SK-N-SH (cell line): ENCODE data around the gene BUD31. TPM values are rescaled to one million over a fixed set of nuclear protein-coding genes. Genes with fewer than 3 reads are reported as not detected.

Experiments used
- CTCF ChIA-PET: fragments of 300-600, 350-600 bp; formaldehyde crosslinking; extraction: SDS; loops from one replicate; lab custom pipeline; 2021; lab: Yijun Ruan, JAX
- POLR2A ChIA-PET: fragments of 350-600 bp; sonication (Branson Sonifier 250); formaldehyde crosslinking; extraction: SDS; loops from one replicate; lab custom pipeline; 2020; ENCODE audit warnings: antibody characterized with exemption, inconsistent platforms; lab: Yijun Ruan, JAX
- DNase-seq: peaks from one replicate; pipeline ENCODE4 v3.0.0; 2012
- H2AFZ ChIP-seq: fragments of 200-600 bp; sonication (generic); 2 replicates; pipeline ENCODE4 v1.8.1; 2016; ENCODE audit warnings: antibody characterized with exemption, mild to moderate bottlenecking, low read depth
- H3F3A ChIP-seq: fragments of 200-600 bp; sonication (generic); replicated peaks from 2 replicates; pipeline ENCODE3; 2016; ENCODE audit warnings: antibody characterized with exemption, mild to moderate bottlenecking; ENCODE audit not compliant: insufficient read depth
- H3K27ac ChIP-seq, 2 experiments: fragments of 200-500 bp in 1 of 2; fragments of 200-600 bp in 1 of 2; sonication (Bioruptor generic) in 1 of 2; sonication (generic), shearing (Covaris generic) in 1 of 2; 2 replicates each; pipeline versions ENCODE4 v1.5.1 to v1.6.1; 2014 to 2016; ENCODE audit warnings: low read depth in 2 of 2, inconsistent platforms in 1 of 2, low read length in 1 of 2, mild to moderate bottlenecking in 1 of 2, mixed read lengths in 1 of 2
- H3K27me3 ChIP-seq: fragments of 200-600 bp; sonication (generic), shearing (Covaris generic); 2 replicates; pipeline ENCODE4 v1.6.1; 2016; ENCODE audit warnings: mixed run types; ENCODE audit not compliant: insufficient read depth
- H3K36me3 ChIP-seq, 2 experiments: fragments of 200-500 bp in 1 of 2; fragments of 200-600 bp in 1 of 2; sonication (Bioruptor generic) in 1 of 2; sonication (generic) in 1 of 2; replicated peaks in 1 of 2; 2 replicates each; pipeline versions ENCODE3 to v1.5.1; 2014 to 2016; ENCODE audit warnings: low read length in 1 of 2, mild to moderate bottlenecking in 1 of 2; ENCODE audit not compliant: insufficient read depth in 2 of 2, control insufficient read depth in 1 of 2
- H3K4me1 ChIP-seq, 2 experiments: fragments of 200-500 bp in 1 of 2; fragments of 200-600 bp in 1 of 2; sonication (Bioruptor generic) in 1 of 2; sonication (generic), shearing (Covaris generic) in 1 of 2; 2 replicates each; pipeline versions ENCODE4 v1.5.1 to v1.6.1; 2014 to 2016; ENCODE audit warnings: low read depth in 1 of 2, low read length in 1 of 2, mixed run types in 1 of 2; ENCODE audit not compliant: insufficient read depth in 2 of 2, control insufficient read depth in 1 of 2
- H3K4me2 ChIP-seq: fragments of 200-600 bp; sonication (generic), shearing (Covaris generic); 2 replicates; pipeline ENCODE4 v1.6.1; 2017; ENCODE audit warnings: mixed run types
- H3K4me3 ChIP-seq, 2 experiments: fragments of 200-500 bp in 1 of 2; fragments of 200-600 bp in 1 of 2; sonication (Bioruptor generic) in 1 of 2; sonication (generic), shearing (Covaris generic) in 1 of 2; 2 replicates each; pipeline versions ENCODE4 v1.5.1 to v1.8.1; 2014 to 2016; ENCODE audit warnings: low read depth in 2 of 2, inconsistent platforms in 1 of 2, low read length in 1 of 2, mild to moderate bottlenecking in 1 of 2, mixed read lengths in 1 of 2, moderate library complexity in 1 of 2
- H3K79me2 ChIP-seq: fragments of 200-600 bp; sonication (generic); 2 replicates; pipeline ENCODE4 v1.8.1; 2017; ENCODE audit warnings: mild to moderate bottlenecking; ENCODE audit not compliant: insufficient read depth
- H3K9ac ChIP-seq: fragments of 200-600 bp; sonication (generic); 2 replicates; pipeline ENCODE4 v1.6.1; 2017; ENCODE audit warnings: mixed run types
- H3K9me2 ChIP-seq: fragments of 200-600 bp; sonication (generic); 2 replicates; pipeline ENCODE4 v1.6.1; 2017; ENCODE audit warnings: mixed run types
- H3K9me3 ChIP-seq: fragments of 200-600 bp; sonication (generic); 2 replicates; pipeline ENCODE4 v1.6.1; 2017; ENCODE audit warnings: mixed run types, mild to moderate bottlenecking, moderate library complexity
- H4K20me1 ChIP-seq: fragments of 200-600 bp; sonication (generic); 2 replicates; pipeline ENCODE4 v1.6.1; 2017; ENCODE audit warnings: mild to moderate bottlenecking, mixed run types; ENCODE audit not compliant: insufficient read depth
- CHD2 ChIP-seq: fragments of 150-350 bp; IDR thresholded peaks from 2 replicates; pipeline ENCODE4 v1.6.1; 2018; ENCODE audit warnings: low read length; ENCODE audit not compliant: partially characterized antibody
- ELF1 ChIP-seq: IDR thresholded peaks from 2 replicates; pipeline ENCODE4 v1.4.0; 2012
- FOSL2 ChIP-seq: IDR thresholded peaks from 2 replicates; pipeline ENCODE4 v1.4.0; 2012; ENCODE audit warnings: low read depth, mild to moderate bottlenecking, moderate library complexity, borderline replicate concordance
- FOXJ3 ChIP-seq: sonication (generic); formaldehyde crosslinking; IDR thresholded peaks from 2 replicates; pipeline ENCODE4 v1.5.1; 2020; ENCODE audit warnings: mild to moderate bottlenecking, missing genetic modification reagents
- FOXM1 ChIP-seq: IDR thresholded peaks from 2 replicates; pipeline ENCODE4 v1.4.0; 2012; ENCODE audit warnings: low read depth, mild to moderate bottlenecking
- GABPA ChIP-seq: IDR thresholded peaks from 2 replicates; pipeline ENCODE4 v1.4.0; 2012; ENCODE audit warnings: low read depth, mild to moderate bottlenecking
- JUND ChIP-seq: IDR thresholded peaks from 2 replicates; pipeline ENCODE4 v1.4.0; 2012
- MAX ChIP-seq: IDR thresholded peaks from 2 replicates; pipeline ENCODE4 v1.4.0; 2012; ENCODE audit warnings: low read depth
- MEF2A ChIP-seq: IDR thresholded peaks from 2 replicates; pipeline ENCODE4 v1.4.0; 2012; ENCODE audit warnings: low read depth, borderline replicate concordance
- MXI1 ChIP-seq: IDR thresholded peaks from 2 replicates; pipeline ENCODE4 v1.6.1; 2012; ENCODE audit warnings: mild to moderate bottlenecking, low read depth, low read length, improper control_type of control experiment
- NFIC ChIP-seq: IDR thresholded peaks from 2 replicates; pipeline ENCODE4 v1.4.0; 2012; ENCODE audit warnings: borderline replicate concordance
- NRF1 ChIP-seq: IDR thresholded peaks from 2 replicates; pipeline ENCODE4 v1.6.1; 2012; ENCODE audit warnings: low read depth, mild to moderate bottlenecking, low read length
- POLR2AphosphoS5 ChIP-seq: IDR thresholded peaks from 2 replicates; pipeline ENCODE4 v1.6.1; 2012; ENCODE audit warnings: low read depth, low read length
- REST ChIP-seq: IDR thresholded peaks from 2 replicates; pipeline ENCODE4 v1.6.1; 2012; ENCODE audit warnings: mild to moderate bottlenecking, low read depth, low read length, moderate library complexity
- SIN3A ChIP-seq: IDR thresholded peaks from 2 replicates; pipeline ENCODE4 v1.6.1; 2012; ENCODE audit warnings: low read depth, mild to moderate bottlenecking, low read length, moderate library complexity, borderline replicate concordance
- SMC3 ChIP-seq: IDR thresholded peaks from 2 replicates; pipeline ENCODE4 v1.6.1; 2012; ENCODE audit warnings: low read depth, low read length, improper control_type of control experiment
- TEAD4 ChIP-seq: IDR thresholded peaks from 2 replicates; pipeline ENCODE4 v1.4.0; 2012; ENCODE audit warnings: mild to moderate bottlenecking, borderline replicate concordance; ENCODE audit not compliant: insufficient read depth
- USF1 ChIP-seq: IDR thresholded peaks from 2 replicates; pipeline ENCODE4 v1.4.0; 2012; ENCODE audit warnings: low read depth, borderline replicate concordance
- USF2 ChIP-seq: fragments of 150-350 bp; IDR thresholded peaks from 2 replicates; pipeline ENCODE4 v1.6.1; 2017; ENCODE audit warnings: antibody characterized with exemption, low read length, low read depth, borderline replicate concordance
- YY1 ChIP-seq: IDR thresholded peaks from 2 replicates; pipeline ENCODE4 v1.4.0; 2012; ENCODE audit warnings: low read depth, mild to moderate bottlenecking
- WGBS: methylation state at CpG from one replicate; pipeline ENCODE4 v1.1.6; 2017; ENCODE audit warnings: low lambda C conversion rate; 5-methylcytosine and 5-hydroxymethylcytosine counted together
- polyA plus RNA-seq, 3 experiments: library from polyadenylated mRNA; depleted of rRNA; stranded (reverse); fragments of >200 nt; gene quantifications; 2 replicates each; pipeline ENCODE4 v1.2.3, GENCODE V29; 2012

The BUD31 gene
- polyA plus RNA-seq, 1 of the 3 experiments (the other 2 are of a cell fraction), result 162 TPM

GRCh38 chr7:99465421-99465768 is 56.6 kb downstream of the BUD31 start:
- peak overlapping the region; percentile 100 for H2AFZ ChIP-seq
- peaks cover 4% of the 10 kb centered on the region for H3F3A ChIP-seq
- H3K4me3 ChIP-seq, result peak overlapping the region; percentile 71 to 97
- no peaks in the 10 kb centered on the region for H3K9me2 ChIP-seq
- no peak for DNase-seq
- H3K36me3 ChIP-seq, result peaks cover 15 to 16% of the 10 kb centered on the region in 2 experiments
- H3K27ac ChIP-seq, result peak overlapping the region; percentile 68 to 75
- peaks cover 4 to 8% of the 10 kb centered on the region in 2 experiments; a peak in 2 of 4 replicates for H3K4me1 ChIP-seq
- CTCF ChIA-PET, result interaction anchor here (0.6 to 1.7 kb wide), 5 partner anchors 20 to 115 kb away, joined by 3 to 5 read pairs (median 3); no protein-coding TSS in a partner anchor
- no peaks in the 10 kb centered on the region for H3K27me3 ChIP-seq
- 7% methylated on average over 9 of the region's 9 CpGs for WGBS
- no peaks in the 10 kb centered on the region for H3K9me3 ChIP-seq
- TF ChIP-seq TEAD4 (no peak), FOXJ3 (CRISPR knock-in tag) (no peak), GABPA (no peak), FOXM1 (no peak), NFIC (no peak), ELF1 (no peak), SIN3A (no peak), JUND (no peak), MXI1 (no peak), USF1 (no peak)
- TF ChIP-seq, all 33 proteins: peak for 0
- Histone ChIP-seq H3K79me2 (peaks cover 62% of the 10 kb centered on the region), H3K4me2 (peak overlapping the region; percentile 95), H3K9ac (peak overlapping the region; percentile 93), H4K20me1 (peaks cover 16% of the 10 kb centered on the region)
- POLR2A ChIA-PET, result interaction anchor here (0.6 to 1.1 kb wide), 4 partner anchors 10 to 636 kb away, joined by 3 to 6 read pairs (median 4); partner anchors contain the start of genes AP4M1 and MCM7

- Histone ChIP-seq H3K79me2 (peaks cover 38% of the 10 kb centered on the region), H3K9me2 (no peaks in the 10 kb centered on the region), H3K27ac (no peak overlapping the region), H2AFZ (no peak overlapping the region), H3K4me2 (no peak overlapping the region), H3K4me3 (no peak overlapping the region), H4K20me1 (no peaks in the 10 kb centered on the region), H3K4me1 (peaks cover 4 to 7% of the 10 kb centered on the region in 2 experiments; a peak in 3 of 4 replicates), H3K36me3 (peaks cover 6% of the 10 kb centered on the region in 2 experiments), H3K9me3 (no peaks in the 10 kb centered on the region), H3K9ac (no peak overlapping the region), H3K27me3 (no peaks in the 10 kb centered on the region), H3F3A (peaks cover 16% of the 10 kb centered on the region)
- ChIA-PET POLR2A (no interaction called here), CTCF (no interaction called here)
- DNase-seq, result no peak
- WGBS, result 86% methylated on average over 29 of the region's 29 CpGs
- TF ChIP-seq SMC3 (no peak), USF1 (no peak), USF2 (no peak), CHD2 (no peak), FOXJ3 (CRISPR knock-in tag) (no peak), MEF2A (no peak), YY1 (no peak), MAX (no peak), REST (no peak), TEAD4 (no peak), NRF1 (no peak), GABPA (no peak), POLR2AphosphoS5 (no peak), FOSL2 (no peak)
Measured at GRCh38 chr7:99468336-99468918, 59.7 kb downstream of the BUD31 start.
